ENCODE results near the gene TMEM143.
"Not testable (repeated sequence)": the region's sequence is repeated elsewhere in the genome, so short reads cannot be mapped to it uniquely, and the experiment has no call there.

Gene TMEM143

GRCh38 chr19:48391100-48392005 is 27.6 kb upstream of the TMEM143 start, which contains the start of gene KDELR1:
Gene KDELR1, minus strand, starts transcription at chr19:48391551. Its CDS starts 193 bp downstream, at chr19:48391358.
- DNase-seq (ENCODE audit: low spot score), result peak; percentile 79

- DNase-seq (ENCODE audit: low spot score), result no peak
These were observed 26.7 kb upstream of the TMEM143 start for GRCh38 chr19:48390188-48391099.

DNA sequence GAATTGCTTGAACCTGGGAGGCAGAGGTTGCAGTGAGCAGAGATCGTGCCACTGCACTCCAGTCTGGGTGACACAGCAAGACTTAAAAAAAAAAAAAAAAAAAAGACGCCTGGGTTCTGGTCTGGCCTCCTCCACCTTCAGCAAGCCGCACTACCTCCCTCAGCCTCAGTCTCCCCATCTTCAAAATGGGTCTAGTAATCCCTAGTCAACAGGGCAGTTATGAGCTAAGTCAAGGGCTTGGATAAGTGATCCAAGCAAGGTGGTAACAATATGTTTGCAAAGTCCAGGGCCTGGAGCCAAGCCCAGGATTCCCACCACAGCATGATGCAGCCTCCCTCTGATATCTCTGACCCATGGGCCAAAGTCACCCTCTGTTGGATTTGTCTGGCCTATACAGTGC is 23.2 kb upstream of the TMEM143 start:
- DNase-seq (ENCODE audit: low spot score), result no peak

- DNase-seq (ENCODE audit: low spot score), result no peak
These were observed 21.8 kb upstream of the TMEM143 start for GRCh38 chr19:48385461-48386087.

GRCh38 chr19:48382286-48382685 is 18.5 kb upstream of the TMEM143 start:
- no peak for DNase-seq (ENCODE audit: low spot score)

GRCh38 chr19:48381178-48381950 is 17.6 kb upstream of the TMEM143 start:
- DNase-seq (ENCODE audit: low spot score), result no peak

GRCh38 chr19:48379058-48379457 is 15.3 kb upstream of the TMEM143 start:
- DNase-seq (ENCODE audit: low spot score), result no peak

- no peak for DNase-seq (ENCODE audit: low spot score)
These were observed 14.4 kb upstream of the TMEM143 start for GRCh38 chr19:48378194-48378570.

DNA sequence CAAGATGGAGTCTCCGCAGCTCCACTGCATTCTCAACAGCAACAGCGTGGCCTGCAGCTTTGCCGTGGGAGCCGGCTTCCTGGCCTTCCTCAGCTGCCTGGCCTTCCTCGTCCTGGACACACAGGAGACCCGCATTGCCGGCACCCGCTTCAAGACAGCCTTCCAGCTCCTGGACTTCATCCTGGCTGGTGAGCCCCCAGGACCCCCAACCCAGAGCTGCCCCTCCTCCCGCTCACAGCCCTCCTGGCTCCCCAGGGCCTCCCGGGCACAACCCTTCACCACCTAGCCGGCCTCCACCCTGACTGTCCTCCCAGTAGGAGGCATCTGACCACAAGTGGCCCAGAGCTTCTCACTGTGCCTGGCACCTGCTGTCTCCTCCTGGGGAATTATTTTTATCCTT is 9.8 kb upstream of the TMEM143 start:
- DNase-seq (ENCODE audit: low spot score), result no peak

DNA sequence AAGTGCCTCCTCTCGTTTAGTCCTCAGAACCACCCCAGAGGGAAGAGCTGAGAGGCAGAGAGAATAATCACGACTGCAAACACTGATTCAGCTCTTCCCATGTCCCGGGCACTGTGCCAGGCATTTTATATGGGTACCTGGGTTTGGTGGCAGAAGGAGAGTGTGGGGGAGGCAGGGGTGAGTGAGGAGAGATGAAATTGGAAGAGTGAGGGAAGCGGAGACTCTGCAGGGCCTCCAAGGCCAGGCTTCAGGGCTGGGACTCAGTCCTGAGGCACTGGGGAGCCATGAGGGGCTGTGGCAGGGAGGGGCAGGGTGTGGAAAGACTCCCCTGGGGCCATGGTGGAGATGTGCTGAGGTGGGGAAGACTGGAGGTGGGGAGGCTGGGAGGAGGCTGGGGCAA is 9.2 kb upstream of the TMEM143 start:
- peak; percentile 65 for DNase-seq (ENCODE audit: low spot score)

GRCh38 chr19:48371771-48372170 is 8.0 kb upstream of the TMEM143 start:
- DNase-seq (ENCODE audit: low spot score), result not testable (repeated sequence)

DNA sequence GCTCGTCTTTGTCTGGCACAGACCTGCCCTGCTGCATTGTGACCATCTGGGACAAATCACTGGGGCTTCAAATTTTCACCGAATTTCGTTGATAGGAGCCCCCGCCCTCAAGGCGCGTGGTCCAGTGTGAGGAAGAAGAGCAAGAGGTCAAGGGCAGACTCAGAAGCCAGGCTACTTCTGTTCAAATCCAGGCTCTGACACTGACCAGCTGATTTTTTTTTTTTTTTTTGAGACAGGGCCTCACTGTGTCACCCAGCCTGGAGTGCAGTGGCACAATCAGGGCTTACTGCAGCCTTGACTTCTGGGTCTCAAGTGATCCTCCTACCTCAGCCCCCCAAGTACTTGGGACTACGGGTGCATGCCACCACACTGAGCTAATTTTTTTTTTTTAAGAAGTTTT is 7.6 kb upstream of the TMEM143 start:
- no peak for DNase-seq (ENCODE audit: low spot score)

- no peak for DNase-seq (ENCODE audit: low spot score)
These were observed 7.2 kb upstream of the TMEM143 start for GRCh38 chr19:48370955-48371354.

DNA sequence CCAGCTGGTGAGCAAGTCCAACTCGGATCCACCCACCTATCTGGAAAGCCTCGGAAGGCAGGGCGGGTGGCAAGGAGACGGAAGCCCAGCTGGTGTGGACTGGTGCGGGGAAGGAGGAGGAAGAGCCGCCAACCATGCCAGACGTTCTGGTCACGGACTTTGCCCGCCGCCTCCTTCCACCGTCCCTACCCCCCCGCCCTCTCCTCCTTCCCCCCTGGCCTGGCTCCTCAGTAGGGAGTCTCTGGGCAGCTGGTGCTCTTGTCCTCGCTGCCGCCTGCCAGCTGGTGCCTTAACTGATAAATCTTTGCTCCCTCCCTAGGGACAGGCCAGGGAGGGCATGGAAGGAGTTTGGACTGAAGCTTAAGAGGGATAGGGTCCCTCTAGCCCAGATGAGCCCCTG is 5.2 kb upstream of the TMEM143 start:
- no peak for DNase-seq (ENCODE audit: low spot score)

DNA sequence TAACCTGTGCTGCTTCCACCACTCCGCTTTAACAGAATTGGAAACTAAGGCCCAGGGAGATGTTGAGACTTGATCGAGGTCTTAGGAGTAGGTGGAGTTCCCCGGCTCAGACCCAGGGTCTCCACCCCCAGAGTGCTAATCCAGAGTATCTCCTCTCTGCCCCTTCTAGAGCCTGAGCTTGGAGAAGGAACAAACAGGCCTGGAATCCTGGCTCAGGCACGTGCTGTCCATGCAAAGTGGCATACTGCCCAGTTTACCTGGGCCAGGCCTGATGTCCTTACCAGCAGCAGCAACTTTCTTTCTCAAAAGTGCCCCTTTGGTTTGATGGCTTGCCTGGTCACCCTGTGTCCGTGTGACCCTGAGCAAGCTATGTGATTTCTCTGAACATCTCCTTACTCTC is 4.1 kb upstream of the TMEM143 start:
- DNase-seq (ENCODE audit: low spot score), result no peak

DNA sequence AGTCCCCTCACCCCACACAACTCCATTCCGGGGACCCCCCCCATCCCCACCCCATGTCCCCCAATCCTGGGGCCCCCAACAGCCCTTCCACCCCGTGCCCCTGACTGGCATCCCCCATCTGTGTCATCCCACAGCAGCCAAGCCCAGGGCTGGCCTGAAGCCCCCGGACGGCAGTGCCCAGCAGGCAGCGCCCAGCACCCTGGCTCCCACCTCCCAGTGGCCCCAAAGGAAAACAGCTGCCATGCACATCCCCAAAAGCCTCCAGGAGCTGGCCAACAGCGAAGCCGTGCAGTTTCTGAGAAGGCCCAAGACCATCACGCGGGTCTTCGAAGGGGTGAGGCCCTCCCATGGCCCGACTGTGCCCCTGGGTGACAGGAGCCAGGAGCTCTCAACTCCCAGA is 1.9 kb upstream of the TMEM143 start:
- no peak for DNase-seq (ENCODE audit: low spot score)

DNA sequence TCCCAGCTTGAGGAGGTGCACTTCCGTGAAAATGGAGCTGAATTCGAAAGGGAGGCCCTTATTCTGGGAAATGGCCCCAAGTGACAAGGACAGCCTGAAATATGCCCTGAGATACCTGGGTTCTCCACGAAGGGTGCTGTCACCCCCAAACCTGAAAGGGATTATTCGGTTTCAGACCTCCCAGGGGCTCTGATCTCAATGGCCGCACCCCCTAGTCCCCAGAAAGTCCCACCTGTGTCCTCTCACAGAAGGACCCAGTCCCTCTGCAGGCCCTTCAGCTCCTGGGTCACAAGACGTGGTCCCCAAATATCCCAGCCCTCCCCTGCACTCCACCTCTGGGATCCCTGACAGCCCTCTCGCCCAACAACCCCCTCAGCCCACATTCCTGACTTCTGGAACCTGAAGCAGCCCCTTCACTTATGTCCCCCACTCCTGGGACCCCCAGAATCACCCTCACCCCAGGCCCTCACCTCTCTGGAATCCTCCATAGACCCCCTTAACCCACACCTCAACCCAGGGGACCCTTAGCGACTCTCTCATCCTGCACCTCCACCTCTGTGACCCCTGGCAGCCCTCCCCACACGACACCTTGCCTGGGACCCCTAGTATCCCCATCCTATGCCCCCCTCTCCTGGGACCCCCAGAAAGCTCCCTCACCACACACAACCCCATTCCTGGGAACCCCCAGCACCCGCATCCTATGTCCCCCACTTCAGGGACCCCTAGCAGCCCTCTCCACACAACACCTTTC is 1.0 kb upstream of the TMEM143 start:
- DNase-seq (ENCODE audit: low spot score), result peak; percentile 17

GRCh38 chr19:48363500-48363809 is 285 bp downstream of the TMEM143 start:
- DNase-seq (ENCODE audit: low spot score), result no peak

DNA sequence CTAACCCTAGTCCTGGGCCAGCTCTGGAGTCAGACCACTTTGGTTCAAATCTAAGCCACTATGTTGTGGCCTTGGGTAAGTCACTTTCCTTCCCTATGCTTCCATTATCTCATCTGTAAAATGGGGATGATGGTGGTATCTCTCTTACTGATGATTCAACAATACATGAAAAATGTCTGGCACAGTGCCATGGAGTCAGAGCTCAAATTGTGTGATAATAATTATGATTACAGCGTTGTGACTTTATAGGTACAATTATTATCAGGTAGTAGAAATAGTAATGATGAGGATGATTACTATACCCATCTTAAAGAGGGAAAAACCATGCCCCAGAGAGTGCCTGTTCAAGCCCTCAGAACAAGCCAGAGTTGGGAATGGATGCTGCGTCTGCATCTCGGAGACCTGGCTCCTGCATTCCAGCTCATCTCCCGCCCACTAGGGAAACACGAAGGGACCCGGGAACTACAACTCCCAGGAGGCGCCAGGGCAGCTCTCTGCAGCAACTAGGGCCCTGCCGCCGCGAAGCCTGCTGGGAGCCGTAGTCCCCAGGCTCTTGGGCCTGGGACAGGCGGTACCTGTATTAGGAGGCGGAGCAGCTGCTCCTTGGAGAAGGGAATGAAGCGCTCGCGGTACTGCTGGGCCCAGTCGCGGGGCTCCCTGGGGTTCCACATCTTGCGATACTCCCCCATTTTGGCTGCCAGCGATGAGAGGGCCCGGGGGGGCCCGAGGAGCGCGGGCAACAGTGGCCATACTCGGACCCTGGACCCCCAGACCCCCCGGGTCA is 832 bp downstream of the TMEM143 start:
- DNase-seq (ENCODE audit: low spot score), result peak; percentile 96

DNA sequence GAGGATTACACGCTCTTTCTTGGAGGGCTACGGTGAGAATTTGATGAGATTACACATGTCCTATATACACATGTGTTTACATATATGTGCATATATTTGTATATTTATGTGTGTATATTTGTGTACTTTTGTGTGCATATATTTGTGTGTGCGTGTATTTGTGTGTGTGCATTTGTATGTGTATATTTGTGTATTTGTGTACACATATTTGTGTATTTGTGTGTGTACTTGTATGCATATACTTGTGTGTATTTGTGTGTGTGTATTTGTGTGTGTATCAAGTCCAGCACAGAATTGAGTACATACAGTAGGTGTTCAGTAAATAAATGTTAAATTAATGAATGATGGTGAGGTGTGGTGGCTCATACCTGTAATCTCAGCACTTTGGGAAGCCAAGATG is 1.8 kb downstream of the TMEM143 start:
- DNase-seq (ENCODE audit: low spot score), result no peak
